Measurements from ENCODE around the gene SPON1.
"Not testable (repeated sequence)": the region's sequence is repeated elsewhere in the genome, so short reads cannot be mapped to it uniquely, and the experiment has no call there.

SPON1 gene

DNA sequence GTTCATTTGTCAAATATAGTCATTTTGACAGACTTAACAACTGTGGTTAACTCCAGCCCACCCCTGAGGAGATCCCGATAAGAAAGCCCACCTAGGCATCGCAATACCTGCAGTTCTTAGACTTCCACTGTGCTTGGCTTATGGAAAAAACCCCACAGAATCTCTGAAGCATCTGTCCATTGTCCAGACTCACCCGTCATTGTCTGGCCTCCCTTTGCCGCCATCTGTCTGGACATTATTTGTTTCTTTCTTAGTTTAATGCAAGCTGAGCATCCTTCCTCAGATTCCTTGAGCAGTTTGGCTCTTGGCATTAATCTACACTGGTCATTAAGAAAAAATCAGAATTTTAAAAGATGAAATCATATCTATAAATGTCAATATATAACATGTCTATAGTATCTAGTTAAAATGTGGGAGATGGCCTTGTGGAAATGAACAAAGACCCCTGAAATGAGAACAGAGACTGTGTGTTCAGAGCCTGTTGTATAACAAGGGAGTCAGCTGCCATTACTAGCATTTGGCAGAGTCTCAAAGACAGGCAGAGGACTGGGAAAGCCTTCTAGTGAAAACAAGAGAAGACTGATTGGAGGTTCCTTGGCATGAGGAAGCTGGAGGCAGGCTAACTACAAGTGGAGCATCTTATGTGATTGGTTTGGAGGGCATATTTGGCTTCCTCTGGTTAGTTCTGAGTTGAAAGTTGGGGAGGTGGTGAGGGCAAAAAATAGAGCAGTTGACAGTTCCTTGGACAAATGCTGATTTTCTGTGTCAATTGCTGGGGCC is 80.4 kb downstream of the SPON1 start:
- no peak for DNase-seq

DNA sequence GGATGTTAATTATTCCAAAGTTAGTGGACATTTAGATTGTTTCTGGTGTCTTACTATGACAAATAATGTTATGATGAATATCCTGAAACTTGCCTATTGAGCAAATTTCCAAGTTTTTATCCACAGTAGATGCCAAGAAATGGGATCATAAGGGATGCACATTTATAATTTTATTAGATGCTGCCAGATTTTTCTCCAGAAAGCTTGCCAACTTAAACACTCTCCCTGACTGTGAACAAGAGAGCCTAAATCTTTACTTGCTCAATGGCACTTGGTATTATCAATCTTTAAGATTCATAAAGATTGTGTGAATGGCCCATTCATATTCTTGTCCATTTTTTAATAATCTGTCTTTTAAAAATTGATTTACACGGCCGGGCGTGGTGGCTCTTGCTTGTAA is 82.4 kb downstream of the SPON1 start:
- no peak for DNase-seq

DNA sequence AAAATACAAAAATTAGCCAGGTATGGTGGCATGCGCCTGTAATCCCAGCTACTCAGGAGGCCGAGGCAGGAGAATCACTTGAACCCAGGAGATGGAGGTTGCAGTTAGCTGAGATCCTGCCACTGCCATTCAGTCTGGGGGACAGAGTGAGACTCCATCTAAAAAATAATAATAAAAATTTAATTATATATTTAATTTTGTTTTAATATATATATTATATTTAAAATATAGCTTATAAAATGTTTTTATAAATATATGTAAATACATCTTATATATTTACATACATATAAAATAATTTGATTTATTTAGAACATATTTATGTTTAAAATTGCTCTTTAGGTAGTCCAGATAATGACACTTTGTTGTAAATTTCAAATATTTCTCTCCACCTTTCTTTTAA is 82.9 kb downstream of the SPON1 start:
- no peak for DNase-seq

DNA sequence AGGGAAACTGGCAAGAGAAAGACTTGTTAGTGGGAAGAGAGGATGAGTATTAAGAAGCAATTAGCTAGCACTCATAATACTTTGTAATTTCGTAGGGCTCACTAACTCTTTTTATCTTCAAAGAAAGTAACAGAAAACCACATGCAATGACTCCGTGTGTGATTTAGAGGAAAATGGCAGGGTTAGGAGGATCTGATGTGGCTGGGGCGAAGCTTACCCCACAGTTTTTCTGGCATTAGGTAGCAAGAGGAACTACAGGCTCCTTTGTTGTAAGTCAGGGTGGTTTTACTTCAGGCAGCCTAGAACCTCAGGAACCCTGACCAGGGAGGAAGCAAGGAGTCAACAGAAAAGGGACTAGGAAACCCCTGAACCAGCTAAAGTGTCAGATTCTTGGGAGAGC is 89.7 kb downstream of the SPON1 start:
- DNase-seq = no peak

DNA sequence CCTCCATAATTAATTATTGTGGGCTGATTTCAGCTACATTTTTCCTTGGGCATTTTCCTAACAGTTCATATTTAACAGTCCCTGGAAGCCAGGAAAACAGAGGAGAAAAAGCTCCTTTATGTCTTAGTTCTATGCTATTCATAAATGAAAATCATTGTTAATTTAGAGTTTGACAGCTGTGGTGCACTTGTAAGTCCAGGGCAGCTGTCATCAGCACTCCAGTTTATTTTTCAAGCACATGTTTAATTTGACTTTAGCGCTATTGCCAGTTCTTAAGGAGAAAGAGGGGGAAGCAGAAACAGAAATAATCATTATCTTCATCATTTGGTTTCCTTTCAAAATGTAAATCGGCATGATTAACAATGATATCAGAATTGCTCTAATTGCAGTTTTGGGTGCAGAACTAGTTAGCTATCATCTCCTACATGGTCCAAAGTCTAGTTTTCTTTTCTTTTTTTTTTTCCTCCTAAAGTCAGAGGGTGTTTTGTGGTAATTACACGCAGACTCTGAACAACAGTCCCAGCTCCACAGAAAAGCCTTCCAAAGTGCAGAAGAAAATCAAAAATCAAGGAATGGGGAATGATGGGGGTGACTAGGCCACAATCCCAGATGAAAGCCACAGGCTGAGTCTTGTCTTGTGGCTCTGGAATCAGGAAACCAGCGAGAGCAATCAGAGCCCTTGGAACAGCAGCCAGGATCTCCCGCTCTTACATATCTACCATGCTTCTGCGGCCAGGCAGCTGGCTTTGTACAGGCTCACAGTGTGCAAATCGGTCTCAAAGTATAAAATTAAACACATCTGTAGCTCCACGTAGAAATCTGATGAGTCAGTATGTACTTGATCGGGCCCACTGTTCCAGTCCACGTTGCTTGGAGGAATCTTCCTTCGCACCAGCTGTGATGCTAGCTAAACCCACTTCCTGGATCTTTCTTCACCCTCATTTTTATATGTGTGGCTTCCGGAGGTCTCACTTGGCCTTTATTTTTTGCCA is 91.9 kb downstream of the SPON1 start:
- peak; percentile 54 for DNase-seq

DNA sequence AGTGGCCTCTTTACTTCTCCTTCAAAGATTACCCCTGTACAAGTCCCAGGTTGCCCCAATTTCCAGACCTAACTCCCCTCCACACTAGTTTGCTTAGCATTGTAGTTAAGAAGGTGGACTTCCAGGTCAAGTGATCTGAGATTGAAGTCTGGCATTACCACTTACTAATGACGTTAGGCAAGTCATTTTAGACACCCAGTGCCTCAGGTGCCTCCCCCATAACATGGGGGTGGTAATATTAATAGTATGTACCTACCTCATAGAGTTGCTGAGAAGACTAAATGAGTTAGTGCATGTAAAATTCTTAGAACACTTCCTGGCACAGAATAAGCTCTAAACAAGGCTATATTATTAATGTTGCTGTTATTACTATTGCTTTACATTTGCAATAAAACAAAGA is 93.4 kb downstream of the SPON1 start:
- no peak for DNase-seq

DNA sequence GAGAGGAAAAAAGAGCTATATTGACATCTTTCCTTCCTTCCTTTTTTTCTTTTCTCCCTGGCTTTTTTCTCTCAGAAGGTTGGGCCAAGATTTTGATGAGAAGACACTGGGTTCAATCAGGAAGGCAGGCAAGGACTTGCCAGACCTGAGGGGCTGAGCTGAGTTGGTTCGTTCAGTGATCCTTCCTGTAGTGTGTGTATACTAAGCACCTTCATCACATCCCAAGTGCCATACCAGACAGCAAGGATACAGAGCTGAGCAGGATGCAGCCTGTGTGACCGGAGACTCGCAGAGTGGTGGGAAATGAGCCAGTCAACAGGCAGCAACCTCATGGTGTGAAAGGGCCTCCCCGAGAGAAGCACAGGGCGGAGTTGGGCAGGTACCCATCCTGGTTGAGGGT is 95.5 kb downstream of the SPON1 start:
- no peak for DNase-seq

DNA sequence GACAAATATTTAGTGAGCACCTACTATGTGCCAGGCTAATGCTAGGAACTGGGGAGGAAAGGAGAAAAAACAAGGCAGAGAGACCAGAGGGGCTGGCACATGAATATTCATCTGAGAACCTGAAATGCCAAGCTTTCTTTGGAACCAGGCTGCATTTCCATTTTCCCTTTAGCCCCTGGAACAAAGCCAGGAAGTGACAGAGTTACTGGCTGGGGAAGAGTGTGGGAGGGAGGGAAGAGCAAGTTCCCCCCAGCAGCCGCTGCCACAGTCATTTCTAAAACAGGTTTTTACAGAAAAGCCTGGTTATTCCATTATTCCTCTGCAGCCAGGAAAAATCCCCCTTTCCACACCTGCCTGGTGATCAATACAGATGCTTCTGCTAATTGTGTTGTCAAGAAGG is 97.0 kb downstream of the SPON1 start:
- DNase-seq = peak; percentile 18

DNA sequence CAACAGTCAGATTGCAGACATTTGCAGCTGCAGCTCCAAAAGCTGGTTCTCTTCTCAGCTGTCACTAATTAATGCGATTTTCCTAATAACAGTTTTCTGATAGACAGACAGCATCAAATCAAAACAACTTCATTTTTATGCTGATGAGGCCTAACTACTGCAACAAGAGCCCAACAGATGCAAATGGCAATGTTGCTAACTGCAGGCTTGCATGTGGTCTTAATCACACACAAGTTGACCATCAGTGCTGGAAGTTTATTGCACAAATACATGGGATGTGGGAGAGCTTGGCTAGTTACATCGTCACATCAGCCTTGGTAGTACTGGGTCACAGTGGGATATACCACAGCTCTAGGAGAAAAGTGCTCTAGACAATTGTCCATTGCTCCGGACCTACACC is 99.2 kb downstream of the SPON1 start:
- DNase-seq = no peak

DNA sequence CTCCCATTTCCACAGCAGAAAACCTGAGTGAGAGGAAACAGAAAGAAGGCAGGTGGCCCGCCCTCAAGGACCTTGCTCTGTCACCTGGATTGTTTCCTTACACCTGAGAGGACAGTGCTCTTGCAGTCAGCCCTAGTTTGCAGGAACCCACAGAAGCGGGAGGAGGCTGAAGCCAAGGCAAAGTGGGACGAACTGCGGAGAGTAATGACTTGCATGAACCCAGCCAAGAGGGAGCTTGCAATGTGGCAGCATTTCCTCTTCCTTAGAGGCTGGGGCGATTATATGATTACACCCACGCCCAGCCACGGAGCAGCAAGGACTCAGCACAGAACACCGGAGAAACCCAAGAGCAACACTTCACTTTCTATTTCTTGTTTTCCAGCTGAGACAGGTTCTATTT is 102.6 kb downstream of the SPON1 start:
- DNase-seq = no peak

DNA sequence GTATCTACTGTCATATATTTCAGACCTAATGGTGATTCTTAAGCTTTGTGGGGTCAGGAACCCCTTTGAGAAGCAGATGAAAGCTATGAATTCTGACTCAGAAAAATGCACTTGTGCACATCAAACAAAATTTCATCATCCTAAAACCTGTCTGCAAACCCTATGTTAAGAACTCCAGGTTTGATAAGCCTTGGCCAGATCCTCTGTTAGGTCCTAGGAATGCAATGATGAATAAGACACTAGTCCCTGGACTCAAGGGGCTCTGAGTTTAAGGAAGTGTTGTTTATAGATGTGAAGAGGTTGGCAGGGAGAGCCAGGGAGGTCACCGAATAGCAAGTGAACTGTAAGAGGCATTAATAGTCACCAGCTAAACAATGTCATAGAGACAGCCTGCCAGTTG is 103.2 kb downstream of the SPON1 start:
- DNase-seq = no peak

DNA sequence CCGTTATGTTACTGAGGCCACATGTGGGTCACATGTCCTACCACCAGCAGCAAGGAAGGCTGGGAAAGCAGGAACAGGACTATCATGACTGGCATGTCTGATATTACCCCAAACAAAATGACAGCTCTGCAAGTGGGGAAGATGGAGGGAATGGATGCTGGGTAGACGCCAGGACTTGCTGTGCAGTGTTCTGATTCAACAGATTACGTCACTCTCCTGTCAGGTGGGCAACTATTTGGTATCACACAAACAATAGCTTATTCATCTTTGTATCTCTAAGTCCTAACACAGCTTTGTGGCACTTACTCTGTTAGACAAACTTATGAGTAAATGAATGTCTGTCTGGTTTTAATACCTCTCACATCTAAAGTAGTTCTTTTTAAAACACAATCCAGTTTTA is 105.2 kb downstream of the SPON1 start:
- DNase-seq = no peak

DNA sequence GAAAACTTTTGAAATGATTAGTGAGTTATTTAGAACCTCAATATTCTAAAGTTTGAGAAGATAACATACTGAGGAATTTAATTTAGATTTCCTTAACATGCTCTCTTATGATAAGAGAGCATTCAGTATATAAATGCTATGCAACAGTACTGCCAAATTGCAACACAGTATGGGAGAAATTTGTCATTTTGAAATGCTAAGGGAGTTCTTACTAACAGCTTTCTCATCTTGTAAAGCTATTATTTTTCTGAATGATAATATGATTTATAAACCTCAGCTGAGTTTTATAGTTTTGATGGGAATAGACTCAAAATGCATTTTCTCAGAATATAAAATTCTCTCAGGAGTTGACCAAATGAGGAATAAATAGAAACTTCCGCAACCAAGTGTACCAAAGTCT is 108.4 kb downstream of the SPON1 start:
- no peak for DNase-seq

DNA sequence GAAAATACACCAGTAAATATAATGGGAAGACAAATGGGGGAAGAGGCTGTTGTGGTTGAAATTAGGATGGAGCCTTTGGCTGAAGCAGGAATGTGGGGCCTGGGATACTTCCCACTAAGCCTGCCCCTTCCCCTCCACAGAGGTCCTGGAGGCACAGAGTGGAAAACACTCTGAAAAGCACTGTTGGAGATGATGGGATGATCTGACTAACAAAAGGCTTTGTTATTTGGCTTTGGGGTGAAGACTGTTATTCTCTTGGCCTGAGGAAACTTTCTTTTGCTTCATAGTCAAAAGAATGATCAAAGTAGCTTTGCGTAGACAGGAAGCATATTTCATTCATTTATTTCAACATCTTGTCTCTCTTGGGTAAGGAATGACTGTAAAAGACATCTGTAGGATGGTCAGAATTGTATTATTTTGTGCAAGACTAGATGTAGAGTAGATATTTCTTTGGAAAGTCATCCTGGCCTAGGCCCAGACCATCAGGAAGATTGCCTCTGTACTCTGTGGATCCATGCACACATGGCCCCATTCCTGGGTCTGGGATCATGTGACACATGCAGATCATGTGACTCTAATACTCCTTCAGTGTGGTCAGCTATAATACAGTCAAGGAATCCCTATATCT is 111.4 kb downstream of the SPON1 start:
- DNase-seq = no peak

DNA sequence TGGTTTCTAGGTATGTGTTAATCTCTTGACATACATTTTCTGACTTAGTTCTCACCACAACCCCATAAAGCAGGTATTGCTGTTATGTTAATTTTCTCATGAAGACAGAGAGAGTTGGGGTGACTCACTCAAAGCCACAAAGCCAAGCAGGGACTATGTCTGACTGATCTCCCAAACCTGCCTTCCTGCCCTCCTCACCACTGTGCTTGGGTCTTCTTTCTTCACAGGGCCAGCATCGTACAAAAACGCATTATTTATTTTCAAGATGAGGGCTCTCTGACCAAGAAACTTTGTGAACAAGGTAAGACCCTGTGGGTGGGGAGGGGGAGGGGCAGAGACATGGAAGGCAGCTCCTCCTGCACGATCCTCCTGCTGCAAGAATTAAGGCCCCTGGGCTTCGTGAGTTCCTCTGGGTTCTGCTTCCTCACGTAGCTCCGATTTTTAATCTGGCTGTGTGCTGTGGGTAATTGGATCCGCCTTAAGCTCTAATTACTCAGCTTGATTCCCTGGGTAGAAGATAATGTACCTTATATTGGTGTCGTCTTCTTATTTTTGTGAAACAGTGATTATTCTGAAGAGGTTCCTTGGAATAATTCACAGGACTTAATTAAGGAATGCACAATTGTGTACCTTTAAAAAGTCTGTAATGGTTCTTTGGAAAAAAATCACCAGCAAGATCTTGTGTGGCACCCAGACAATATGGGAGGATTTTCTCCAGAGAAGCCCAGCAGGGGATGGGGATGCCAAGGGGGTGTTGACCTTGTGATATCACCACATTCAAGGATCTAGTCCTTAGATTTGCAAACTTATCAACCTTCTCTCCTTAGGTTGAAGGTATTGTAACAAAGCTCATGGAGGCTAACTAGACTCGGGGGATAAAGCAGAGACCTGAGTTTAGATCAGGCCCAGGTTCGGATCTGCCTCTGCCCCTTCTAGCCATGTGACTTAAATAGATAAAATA is 112.9 kb downstream of the SPON1 start:
- no peak for DNase-seq

DNA sequence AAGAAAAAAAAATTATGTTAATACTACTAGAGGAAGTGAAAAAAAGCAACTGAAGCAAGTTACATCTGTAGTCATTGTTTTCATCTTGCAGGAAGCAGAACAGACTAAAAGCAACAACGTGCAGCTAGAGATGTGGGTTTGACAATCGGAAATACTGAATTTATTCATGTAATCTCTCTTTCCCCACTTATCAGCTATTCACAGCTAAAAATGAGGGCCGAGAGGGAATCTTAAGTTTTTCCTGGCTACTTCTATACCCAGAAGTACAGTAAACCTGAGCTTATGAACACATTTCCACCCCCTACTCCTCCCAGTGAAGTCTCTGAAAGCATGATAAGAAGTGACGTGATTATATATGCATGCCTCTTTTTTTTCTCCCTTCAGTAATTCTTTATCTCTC is 116.5 kb downstream of the SPON1 start:
- no peak for DNase-seq

DNA sequence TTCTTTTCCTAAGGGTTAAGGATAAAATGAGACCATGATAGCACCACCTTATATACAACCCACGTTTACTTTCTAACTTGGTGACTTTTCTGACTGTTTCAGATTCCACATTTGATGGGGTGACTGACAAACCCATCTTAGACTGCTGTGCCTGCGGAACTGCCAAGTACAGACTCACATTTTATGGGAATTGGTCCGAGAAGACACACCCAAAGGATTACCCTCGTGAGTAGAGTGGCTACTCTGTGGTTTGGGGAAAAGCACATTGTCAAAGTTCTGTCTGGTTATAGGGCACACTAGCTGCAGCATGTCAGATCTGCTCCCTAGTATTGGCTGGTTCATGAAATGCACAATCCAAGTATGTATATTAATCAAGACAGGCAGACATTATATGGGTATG is 117.3 kb downstream of the SPON1 start:
- DNase-seq = no peak

DNA sequence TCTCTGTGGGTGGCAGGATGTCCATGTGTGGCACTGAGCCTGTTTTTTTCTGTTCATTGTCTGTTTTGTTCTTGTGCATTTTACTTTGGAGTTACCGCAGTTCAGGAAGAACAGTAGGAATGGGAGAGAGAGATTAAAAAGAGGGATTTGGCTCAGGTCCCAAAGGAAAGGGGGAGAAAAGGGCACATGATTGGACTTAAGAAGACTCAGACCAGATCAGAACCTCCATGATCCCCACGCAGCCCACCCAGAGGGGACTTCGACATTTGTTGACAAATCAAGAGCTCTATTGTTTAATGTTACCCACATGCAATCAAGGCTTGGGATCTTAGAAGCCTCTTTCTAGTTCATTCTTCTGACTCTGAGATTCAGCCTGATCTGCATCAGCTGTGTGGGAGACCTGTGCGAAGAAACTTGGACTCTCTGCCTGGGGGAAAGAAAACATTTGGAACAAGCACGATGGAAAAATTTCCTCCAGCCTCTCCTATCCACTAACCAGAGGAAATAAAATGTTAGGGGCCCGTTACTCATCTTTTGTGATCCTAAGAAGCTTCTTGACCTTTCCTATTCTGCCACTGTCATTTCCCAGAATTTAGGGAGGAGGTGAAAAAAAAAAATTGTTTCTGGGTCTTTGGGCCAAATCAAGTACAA is 119.2 kb downstream of the SPON1 start:
- no peak for DNase-seq

DNA sequence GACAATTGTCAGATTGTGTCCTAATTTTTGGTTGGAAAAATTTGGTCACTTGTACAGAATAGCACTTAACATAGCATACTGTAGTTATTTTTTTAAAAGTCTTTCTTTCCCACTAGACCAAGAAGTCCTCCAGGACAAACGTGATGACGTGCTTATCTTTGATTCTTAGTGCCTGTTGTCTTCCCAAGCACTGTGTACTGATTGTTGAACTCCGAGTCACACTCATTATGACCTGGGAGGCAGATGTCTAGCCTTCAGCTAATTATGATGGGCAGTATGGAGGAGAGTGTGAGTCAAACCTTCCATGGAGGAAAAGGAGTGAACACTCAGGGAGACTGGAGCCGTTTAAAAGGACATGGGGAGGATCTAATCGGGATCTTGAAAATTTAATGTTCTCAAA is 119.8 kb downstream of the SPON1 start:
- no peak for DNase-seq

DNA sequence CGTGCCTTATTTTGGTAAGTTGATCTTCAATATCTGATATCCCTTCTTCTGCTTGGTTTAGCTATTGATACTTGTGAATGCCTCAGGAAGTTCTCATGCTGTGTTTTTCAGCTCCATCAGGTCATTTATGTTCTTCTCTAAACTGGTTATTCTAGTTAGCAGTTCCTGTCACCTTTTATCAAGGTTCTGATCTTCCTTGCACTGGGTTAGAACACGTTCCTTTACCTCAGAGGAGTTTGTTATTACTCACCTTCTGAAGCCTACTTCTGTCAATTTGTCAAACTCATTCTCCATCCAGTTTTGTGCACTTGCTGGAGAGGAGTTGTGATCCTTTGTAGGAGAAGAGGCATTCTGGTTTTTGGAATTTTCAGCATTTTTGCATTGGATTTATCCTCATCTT is 126.3 kb downstream of the SPON1 start:
- DNase-seq = not testable (repeated sequence)

DNA sequence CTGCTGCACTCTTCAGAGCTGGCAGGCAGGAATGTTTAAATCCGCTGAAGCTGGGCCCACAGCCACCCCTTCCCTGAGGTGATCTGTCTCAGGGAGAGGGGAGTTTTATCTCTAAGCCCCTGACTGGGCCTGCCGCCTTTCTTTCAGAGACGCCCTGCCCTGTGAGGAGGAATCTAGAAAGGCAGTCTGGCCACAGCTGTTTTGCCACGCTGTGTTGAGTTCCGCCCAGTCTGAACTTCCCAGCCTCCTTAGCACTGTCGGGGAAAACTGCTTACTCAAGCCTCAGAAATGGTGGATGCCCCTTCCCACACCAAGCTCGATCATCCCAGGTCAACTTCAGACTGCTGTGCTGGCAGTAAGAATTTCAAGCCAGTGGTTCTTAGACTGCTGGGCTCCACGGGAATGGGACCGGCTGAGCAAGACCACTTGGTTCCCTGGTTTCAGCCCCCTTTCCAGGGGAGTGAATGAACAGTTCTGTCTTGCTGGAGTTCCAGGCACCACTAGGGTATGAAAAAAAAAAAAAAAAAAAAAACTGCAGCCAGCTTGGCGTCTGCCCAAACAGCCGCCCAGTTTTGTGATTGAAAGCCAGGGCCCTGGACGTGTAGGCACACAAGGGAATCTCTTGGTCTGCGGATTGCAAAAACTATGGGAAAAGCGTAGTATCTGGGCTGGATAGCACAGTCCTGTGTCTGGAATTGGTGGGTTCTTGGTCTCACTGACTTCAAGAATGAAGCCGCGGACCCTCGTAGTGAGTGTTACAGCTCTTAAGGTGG is 127.4 kb downstream of the SPON1 start:
- DNase-seq = no peak

All from NCI-H1105 treated with DMSO at 0.1 percent for 48 hours (cell line).